HG03432 (cell line): ENCODE data around the gene CA10.

ENCODE experiments used
- ATAC-seq: cut with Tn5 transposase; IDR thresholded peaks from one replicate; pipeline ENCODE4 v1.9.1; 2021; ENCODE audit warnings: mild to moderate bottlenecking, moderate library complexity; ENCODE audit not compliant: unreplicated experiment

The CA10 gene

DNA sequence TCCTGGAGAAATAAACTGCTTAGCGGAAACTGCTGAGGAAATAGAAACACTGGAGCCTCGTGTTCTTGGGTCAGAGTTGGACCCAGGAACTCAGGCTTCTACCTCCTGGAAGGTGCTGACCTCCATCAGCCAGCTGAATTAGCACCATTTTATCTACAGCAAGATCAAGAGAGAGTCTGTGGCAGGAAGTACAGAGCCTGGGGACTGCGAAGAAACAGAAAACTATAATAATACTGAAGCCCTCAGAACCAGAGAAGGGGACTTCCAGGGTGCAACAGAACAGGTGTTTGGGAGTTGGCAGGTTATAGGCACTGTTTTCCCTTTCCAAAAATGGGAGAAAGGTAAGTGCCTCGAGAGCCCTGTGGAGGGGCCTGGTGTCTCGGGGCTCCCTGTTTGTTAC lies 379.7 kb downstream of the CA10 start:
- ATAC-seq = peak; percentile 57

DNA sequence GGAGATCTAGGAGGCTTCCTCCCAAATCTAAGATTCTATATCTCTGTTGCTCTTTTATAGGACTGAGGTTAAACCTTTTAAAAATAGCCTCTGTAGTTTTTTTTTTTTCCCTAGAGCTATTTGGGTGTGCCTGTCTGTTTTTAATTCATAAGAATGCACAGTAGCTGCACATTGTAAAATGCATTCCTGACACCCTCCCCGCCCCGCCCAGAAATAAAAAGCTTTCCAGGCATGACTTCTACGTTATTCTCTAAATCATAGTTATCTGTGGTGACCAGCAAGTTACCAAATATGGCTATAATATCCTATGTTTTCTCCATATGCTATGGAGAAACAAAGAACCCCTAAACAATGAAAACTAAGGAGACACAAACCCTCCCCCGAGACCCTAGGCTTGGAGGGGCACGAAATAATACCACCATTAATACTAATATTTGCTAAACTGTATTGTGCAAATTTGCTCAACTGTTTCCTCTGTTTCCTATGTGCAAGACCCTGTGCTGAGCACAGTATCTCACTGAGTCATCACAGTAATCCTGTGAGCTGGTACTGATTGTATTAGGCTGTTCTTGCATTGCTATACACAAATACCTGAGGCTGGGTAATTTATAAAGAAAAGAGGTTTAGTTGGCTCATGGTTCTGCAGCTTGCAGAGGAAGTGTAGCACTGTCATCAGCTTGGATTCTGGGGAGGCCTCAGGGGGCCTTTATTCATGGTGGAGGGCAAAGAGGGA lies 388.3 kb downstream of the CA10 start:
- no peak for ATAC-seq

DNA sequence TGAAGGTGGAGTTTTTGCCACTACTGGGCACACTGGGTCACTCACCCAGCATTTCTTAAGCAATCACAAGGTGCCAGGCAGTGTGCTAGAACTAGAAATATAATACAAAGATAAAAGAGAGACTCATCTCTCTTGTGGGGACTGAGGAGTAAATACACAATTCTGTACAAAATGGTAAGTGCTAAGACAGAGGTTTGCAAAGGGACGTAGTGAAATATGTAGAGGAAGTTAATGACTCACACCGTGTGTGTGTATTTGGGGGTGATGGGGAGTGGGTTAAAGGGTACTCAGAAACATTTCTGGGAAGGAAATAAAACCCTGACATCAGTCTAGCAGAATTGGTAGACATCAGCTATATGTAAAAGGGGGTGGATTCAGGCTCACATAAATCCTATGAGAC lies 389.3 kb downstream of the CA10 start:
- no peak for ATAC-seq

DNA sequence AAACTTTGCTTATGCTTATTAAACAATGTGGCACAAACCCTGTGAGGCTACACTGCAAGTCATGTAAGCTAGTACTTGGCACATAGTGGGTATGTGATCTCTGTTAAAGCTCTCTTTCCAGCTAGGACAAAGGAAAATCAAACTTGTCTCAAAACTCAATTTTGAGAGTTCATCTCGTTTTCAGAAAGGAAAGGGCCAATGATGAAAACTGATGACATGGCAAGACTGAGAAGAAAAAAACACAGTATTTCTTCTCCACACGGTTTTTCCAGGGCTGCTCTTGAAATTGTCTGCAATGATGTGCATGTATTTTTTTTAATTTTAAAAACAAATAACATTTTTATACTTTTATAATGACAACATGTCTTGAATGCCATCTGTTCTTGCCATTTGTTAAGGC lies 389.8 kb downstream of the CA10 start:
- ATAC-seq = no peak

DNA sequence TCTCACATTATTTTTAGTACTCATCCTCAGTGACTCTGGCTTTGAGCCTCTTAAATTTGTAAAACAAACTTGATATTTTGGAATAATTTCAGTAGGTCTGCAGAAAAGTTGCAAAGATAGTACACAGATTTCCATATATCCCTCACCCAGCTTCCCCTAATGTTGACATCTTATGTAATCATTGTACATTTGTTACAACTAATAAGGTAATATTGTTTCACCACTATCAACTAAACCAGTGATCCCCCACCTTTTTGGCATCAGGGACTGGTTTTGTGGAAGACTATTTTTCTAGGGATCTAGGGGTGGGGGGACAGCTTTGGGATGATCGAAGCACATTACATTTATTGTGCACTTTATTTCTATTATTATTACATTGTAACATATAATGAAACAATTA lies 391.2 kb downstream of the CA10 start:
- no peak for ATAC-seq

DNA sequence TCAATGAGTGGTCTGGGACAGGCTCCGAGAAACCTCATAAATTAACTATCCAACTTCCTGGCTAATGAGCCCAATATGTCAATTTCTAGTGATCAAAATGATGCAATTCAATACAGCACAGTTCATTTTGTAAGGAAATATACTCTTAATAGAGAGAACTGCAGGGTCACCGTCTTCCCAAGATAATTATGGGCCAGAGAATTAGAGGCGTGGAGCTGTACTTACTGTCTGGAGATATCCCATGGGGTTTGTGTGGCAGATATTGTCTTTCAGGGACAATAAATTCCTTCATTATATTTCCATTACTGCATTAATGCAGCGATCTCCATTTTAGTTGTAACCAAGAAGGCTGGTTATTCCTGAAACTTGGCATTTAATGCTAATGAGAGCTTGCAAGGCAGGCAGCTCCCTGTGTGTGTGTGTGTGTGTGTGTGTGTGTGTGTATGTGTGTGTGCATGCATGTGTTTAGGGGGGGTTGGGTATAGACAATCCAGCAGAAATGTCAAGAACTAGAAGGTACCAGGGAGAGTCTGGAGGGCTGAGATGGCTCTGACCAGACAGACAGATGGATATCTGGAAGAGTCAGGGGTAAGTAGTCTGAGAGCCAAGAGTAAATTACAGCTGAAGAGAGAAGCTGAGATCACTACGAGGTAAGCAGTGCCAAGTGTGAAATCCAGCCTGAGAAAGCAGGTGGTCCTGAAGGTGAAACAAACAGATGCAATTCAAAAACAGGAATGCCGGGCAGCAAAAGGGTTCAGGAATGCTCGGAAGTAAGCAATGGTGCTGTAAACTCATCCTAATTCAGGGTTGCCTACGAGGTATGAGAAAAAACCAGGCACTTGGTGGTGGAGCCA lies 393.0 kb downstream of the CA10 start:
- no peak for ATAC-seq

DNA sequence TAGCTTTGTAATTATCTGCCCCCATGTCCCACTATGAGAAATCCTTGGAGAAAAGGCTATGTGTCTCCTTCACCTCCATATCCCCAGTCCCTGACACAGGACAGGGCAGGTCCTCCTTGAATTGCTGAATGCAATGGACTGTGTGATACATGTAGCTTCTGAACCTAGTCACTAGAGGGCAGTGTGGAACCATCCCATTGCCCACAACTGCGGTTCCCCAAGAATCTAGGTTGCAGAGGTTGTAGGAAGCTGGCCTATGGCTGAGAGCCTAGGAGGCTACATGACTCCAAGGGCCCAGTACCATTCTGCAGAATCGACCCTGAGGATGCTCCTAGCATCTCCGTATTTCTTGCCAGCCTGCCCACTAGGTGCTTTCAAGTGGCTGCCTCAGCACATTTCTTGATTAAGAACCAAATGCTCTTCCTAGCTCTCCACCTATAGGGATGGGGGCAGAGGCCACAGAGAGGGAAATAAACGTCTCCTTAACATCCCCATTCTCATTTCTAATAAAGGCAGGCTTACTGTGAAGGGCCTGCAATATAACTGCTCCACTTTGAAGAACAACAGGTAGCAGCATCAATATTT lies 394.0 kb downstream of the CA10 start:
- ATAC-seq = peak; percentile 97

DNA sequence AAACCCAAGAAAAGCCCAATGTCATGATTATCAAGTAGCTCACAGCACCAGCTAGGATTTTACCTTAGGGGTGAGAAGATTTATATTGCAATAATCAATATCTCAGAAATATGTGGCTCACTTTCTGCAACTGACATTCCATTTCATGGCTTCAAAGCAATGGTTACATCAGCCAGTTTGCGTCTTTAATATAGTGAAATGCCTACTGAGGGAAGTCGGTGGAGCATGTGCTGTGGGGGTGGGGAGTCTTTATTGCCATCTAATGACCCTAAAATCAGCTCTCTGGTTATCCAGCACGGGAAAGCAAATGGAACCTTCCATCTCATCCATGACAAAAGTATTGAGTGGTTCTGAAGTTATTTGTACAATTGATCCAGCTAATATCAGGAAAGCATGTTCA lies 395.5 kb downstream of the CA10 start:
- ATAC-seq = no peak

DNA sequence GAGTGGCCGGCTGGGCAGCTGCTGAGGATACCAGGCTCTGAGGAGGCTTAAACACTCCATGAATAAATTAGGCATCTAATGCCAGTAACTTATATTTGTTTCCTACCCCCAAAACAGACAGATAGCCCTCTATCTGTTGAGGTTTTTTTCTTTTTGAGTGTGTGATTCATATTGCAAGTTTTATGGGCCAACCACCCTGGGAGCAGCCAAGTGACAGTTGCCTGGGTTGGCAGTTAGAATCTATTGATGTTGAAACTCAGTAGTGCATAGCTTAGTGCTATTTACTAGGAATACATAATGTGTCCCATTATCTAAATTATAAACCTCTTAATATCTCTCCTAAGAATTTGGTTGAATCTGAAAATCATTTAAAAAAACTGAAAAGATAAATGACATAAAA lies 397.4 kb downstream of the CA10 start:
- no peak for ATAC-seq

DNA sequence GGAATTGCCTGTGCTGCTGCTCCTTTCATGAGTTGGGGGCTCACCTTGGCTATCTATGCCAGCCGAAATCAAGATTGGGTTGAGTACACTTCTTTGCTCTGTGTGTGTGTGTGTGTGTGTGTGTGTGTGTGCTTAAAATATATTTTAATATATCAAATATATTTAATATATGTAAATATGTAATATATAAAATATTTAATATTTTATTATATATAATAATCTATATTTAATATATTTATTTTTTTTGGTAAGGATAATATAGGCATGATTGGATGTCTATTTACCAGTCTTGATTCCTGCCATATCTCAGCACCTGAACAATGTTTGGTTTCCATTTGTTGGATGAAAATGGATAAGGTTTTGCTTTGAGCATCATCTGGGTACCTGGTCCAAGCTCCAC lies 399.3 kb downstream of the CA10 start:
- no peak for ATAC-seq

DNA sequence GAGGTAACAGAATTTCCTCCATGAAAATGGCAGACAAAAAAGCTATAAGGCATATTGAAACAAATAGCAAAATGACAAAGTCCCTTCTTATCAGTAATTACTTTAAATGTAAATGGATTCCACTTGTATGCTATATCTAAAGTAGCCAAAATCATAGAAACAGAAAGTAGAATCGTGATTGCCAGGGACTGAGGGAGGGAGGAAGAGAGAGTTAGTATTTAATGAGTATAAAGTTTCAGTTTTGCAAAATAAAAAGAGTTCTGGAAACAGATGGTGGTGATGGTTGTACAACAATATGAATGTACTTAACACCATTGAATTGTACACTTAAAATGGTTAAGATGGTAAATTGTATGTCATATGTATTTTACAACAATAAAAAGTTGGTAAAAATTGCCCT lies 407.4 kb downstream of the CA10 start:
- no peak for ATAC-seq

DNA sequence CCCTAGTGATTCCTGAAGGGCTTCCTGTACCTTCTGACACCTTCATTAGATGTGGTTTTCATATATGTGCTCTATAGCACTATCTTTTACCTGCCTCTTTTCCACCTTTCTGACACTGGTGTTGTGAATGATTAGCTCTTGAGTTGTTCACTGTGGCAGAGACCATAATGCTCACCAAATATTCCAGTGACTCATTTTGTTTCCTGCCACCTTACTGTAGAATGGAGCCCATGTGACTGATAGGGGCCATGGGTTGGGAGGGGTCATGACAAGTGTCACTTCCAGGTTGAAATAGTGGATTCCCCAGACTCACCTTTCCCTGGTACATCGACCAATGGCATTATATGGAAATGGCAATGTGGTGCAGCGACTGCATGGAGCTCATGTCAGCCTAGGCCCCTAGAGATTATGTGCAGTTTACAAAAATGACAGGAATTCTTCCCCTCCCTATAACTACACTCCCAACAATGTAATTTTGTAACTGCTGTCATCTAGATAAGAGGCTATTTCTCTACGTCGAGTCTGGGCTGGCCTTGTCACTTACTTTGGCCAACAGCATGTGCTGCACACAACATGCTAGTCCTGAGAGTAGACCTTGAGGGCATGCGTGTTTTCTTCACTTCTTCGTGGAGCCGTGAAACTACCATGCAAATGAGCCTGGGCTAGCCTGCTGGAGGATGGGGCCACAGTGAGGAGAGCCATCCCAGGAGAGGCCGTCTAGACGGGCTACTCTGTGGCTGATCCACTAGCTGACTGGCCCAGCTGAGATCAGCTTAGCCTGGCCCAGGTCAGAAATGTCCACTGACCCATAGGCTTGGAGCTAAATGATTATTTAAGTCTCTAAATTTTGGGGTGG lies 409.5 kb downstream of the CA10 start:
- no peak for ATAC-seq

DNA sequence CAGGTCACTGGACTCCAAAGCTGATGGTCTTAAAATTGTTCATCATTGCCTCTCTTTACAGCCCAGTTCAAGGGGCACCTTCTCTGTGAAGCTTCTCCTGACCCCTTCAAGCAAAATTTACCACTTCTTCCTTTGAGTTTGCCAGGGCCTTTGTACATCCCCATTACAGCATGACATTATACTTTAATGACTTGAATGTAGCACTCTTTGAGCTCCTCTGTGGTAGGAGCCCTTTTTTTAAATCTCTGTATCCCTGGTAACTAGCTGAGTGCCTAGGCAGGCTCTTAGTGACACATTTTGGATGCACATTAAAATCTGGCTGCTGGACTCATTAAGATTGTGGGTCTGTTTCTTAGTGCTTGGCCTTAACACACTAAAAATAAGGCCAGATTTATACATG lies 412.1 kb downstream of the CA10 start:
- no peak for ATAC-seq

DNA sequence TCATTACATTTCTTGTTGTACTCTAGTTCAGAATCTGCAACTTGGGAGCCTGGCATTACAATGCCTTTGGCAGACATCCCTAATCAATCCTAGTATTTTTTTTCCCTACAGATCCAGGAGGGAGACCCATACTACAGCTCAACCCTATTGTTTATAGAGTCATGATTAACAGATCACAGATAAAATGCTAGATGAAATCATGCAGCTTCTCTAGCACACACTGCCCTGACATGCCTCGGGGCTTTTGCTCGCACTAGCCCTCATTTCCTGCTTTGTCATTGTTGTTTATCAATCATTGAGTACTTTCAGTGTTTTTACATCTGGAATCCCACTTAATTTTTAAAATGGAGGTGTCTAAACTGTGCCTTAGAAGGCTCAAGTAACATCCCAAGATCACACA lies 412.5 kb downstream of the CA10 start:
- ATAC-seq = no peak

DNA sequence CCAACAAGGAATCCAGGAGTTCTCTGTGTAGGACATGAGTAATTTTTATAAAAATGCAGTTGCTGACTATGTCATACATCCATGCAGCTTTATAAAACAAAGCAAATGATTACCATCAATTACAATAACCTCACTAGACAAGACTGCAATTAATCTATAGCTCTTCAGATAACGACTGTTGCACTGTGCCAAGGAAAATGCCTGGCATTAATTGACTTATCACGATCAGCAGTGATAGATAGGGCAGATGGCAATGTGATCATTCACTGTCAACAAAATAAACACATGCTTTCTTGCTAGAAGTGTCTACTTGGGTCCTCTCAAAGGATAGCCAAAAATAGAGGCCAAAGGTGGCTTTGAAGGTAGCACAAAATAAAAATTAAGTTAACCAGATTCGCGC lies 415.0 kb downstream of the CA10 start:
- ATAC-seq = no peak

DNA sequence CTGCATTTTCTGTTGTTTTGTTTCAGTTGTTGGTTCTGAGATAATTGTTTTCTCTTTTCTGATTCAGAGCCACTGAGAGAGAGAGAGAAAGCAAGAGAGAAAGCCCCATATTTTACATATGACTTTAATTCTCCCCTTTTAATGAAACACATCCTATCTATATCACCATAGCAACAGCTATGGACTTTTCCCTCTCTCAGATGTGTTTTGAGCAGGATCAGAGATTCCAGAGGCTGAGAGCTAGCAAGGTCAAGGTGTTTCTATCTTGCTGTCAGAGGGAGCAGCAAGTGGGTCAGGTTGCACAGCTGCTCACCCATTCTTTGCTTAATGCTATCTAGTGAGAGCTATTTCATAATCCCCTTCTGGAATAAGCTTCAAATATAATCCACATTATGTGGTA lies 415.9 kb downstream of the CA10 start:
- no peak for ATAC-seq

DNA sequence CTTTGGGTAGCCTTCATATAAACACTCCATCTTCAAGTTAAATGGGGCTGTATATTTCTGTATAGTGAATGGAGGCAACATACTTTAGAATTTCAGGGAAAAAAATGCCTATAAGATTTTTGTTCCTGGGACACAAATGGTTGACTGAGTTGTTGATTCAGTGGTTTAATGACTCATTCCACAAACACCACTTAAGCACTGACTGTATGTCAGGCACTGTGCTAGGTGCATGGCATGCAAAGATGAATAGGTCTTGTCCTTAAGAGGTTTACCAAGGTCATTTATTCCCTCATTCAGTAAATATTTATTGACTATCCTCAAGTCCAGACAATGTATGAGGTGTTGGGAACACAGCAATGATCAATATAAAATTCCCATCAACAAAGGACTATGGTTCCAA lies 417.1 kb downstream of the CA10 start:
- no peak for ATAC-seq

DNA sequence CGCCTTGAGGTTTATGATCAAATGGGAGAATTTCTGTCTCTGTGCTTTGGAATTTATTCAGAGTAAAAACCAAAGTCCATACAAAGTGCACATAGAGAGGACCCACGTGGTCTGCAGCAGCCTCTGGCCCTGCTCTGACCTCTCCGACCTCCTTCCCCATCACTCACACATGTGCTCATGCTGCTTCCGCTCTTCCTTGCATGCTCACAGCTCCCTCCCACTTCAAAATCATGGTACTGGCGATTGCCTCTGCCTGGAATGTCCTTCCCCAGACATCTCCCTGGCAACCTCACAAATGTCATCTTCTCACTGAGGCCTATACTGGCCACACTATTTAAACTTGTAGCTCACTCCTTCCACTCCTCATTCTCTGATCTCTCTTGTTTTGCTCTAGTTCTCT lies 418.0 kb downstream of the CA10 start:
- no peak for ATAC-seq

DNA sequence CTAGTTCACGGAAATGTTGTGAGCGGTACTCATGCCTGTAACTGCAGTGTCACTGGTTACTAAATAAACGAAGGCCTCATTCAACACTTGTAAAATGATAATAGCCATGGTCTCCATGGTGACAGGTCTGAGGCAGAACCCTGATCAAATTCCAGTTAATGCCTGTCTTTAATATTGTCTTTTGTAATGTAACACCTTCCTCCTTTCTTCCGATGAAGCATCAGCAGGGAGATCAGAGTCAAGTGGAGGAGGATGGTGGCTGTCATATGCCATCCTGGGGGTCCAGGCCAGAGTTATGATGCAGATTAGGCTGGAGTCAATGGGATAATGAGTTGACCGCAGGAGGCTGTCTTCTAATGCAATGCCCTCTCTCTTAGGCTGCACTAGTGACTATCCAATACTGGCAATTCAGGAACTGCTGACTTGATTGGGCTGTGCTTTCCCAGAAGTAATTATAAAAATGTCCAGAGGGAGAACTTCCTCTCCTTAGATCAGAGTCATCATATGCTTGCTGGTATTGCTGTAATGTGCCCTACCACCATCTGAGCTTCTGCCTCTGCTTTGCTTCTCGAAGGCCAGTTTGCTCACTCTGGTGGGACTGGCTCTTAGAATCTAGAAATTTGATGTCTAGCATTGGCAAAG lies 419.1 kb downstream of the CA10 start:
- ATAC-seq = no peak

DNA sequence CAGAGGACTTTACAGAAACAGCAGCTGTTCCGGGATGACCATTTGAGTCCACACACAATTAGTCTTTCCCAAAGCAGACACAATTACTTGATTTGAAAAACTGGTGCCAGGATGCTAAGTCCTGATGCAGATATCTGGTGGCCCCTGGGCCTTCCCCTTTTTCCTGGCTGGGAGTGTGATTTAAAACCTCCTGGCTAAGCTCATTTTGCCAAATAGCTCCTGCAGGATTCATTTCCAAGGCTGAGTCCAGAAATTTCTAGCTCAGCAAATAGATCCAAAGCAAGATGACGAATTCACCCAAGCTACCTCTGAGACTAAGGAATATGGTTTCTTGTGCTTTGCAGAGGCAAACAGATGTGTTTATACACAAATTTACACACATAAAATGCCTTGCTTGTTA lies 422.2 kb downstream of the CA10 start:
- ATAC-seq = no peak

DNA sequence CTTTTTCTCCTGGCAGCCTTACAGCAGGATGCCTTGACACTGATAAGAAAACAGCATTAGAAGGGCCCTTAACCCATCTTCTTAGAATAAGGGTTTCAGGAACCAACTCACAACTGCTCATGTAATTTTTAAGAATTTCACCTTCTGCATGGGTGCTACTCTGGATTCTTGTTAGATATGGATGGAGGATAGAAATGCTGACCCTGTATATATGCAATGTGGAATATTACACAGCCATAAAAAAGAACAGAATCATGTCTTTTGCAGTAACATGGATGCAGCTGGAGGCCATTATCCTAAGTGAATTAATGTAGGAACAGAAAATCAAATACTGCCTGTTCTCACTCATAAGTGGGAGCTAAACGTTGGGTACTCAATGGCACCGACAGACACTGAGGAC lies 423.5 kb downstream of the CA10 start:
- no peak for ATAC-seq
